ENCODE results near the gene RASSF9.

DNA sequence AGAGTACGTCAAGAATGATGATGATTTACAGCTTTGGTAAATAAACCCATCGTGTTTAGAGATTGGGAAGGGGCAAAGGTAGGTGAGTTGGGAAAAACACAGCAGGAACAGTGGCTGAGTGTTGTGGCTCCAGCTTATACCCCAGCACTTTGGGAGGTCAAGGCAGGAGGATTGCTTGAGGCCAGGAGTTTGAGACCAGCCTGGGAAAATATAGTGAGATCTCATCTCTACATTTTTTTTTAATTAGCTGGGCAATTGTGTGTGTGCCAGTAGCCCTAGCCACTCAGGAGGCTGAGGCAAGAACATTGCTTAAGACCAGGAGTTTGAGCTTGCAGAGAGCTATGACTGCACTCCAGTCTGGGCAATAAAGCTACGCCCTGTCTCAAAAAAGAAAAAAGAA is 77.1 kb downstream of the RASSF9 start:
- TF ChIP-seq, protein P1, sequence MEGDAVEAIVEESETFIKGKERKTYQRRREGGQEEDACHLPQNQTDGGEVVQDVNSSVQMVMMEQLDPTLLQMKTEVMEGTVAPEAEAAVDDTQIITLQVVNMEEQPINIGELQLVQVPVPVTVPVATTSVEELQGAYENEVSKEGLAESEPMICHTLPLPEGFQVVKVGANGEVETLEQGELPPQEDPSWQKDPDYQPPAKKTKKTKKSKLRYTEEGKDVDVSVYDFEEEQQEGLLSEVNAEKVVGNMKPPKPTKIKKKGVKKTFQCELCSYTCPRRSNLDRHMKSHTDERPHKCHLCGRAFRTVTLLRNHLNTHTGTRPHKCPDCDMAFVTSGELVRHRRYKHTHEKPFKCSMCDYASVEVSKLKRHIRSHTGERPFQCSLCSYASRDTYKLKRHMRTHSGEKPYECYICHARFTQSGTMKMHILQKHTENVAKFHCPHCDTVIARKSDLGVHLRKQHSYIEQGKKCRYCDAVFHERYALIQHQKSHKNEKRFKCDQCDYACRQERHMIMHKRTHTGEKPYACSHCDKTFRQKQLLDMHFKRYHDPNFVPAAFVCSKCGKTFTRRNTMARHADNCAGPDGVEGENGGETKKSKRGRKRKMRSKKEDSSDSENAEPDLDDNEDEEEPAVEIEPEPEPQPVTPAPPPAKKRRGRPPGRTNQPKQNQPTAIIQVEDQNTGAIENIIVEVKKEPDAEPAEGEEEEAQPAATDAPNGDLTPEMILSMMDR (IDR thresholded peaks at IDR 0.05; ENCODE audit: insufficient read depth, low read depth, low read length): no peak
- no peak for TF ChIP-seq EZH2 (IDR thresholded peaks at IDR 0.05; ENCODE audit: insufficient read depth, low read length)
